Fibroblast of lung (primary cell): ENCODE measurements around the gene BLOC1S6.

ENCODE experiments used
- CTCF ChIP-seq, 2 donors: IDR thresholded peaks in 1 of 2; conservative IDR thresholded peaks in 1 of 2; 1 replicate in 1 of 2; 2 replicates in 1 of 2; pipeline ENCODE4 v1.5.1; 2011 to 2012; ENCODE audit warnings: low read length in 2 of 2, control low read depth in 1 of 2, inconsistent platforms in 1 of 2, low read depth in 1 of 2, mild to moderate bottlenecking in 1 of 2
- EZH2 ChIP-seq: IDR thresholded peaks from 2 replicates; pipeline ENCODE4 v1.5.1; 2012; ENCODE audit warnings: low read length, control low read depth, mild to moderate bottlenecking; ENCODE audit errors: missing control alignments

GRCh38 chr15:45634432-45635190 is 47.4 kb downstream of the BLOC1S6 start, which contains the start of gene SQOR:
- TF ChIP-seq CTCF (conservative IDR thresholded peaks at IDR 0.05 in 1 of 2, IDR thresholded peaks at IDR 0.05 in 1 of 2; ENCODE audit: low read depth in 1 of 2, low read length in 2 of 2) (no peak), EZH2 (no peak)
